Measurements from ENCODE around the gene SEMA4B.

- TF ChIP-seq, protein P1, sequence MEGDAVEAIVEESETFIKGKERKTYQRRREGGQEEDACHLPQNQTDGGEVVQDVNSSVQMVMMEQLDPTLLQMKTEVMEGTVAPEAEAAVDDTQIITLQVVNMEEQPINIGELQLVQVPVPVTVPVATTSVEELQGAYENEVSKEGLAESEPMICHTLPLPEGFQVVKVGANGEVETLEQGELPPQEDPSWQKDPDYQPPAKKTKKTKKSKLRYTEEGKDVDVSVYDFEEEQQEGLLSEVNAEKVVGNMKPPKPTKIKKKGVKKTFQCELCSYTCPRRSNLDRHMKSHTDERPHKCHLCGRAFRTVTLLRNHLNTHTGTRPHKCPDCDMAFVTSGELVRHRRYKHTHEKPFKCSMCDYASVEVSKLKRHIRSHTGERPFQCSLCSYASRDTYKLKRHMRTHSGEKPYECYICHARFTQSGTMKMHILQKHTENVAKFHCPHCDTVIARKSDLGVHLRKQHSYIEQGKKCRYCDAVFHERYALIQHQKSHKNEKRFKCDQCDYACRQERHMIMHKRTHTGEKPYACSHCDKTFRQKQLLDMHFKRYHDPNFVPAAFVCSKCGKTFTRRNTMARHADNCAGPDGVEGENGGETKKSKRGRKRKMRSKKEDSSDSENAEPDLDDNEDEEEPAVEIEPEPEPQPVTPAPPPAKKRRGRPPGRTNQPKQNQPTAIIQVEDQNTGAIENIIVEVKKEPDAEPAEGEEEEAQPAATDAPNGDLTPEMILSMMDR (IDR thresholded peaks at IDR 0.05; ENCODE audit: low read depth, low read length, poor library complexity, severe bottlenecking), result no peak
- TF ChIP-seq EZH2phosphoT487 (IDR thresholded peaks at IDR 0.05; ENCODE audit: borderline replicate concordance, low read length), result no peak
Measured at GRCh38 chr15:90201944-90202375, 830 bp downstream of the SEMA4B start.
